Vagina (tissue), 2 donors: ENCODE measurements around the gene IER5. TPM values are rescaled to one million over a fixed set of nuclear protein-coding genes. Genes with fewer than 3 reads are reported as not detected.
"Not testable (repeated sequence)": the region's sequence is repeated elsewhere in the genome, so short reads cannot be mapped to it uniquely, and the experiment has no call there.

ENCODE experiments used
- DNase-seq, 2 donors: peaks; one replicate each; pipeline ENCODE4 v3.0.0-alpha.2; 2017; ENCODE audit errors: extremely low spot score in 2 of 2
- H3K27ac ChIP-seq: fragments of 200-600 bp; sonication (generic); one replicate; pipeline ENCODE4 v1.5.1; 2019
- H3K27me3 ChIP-seq: fragments of 200-600 bp; sonication (generic); one replicate; pipeline ENCODE4 v1.5.1; 2019
- H3K36me3 ChIP-seq, 2 donors: fragments of 200-600 bp; sonication (generic); one replicate each; pipeline ENCODE4 v1.5.1; 2017 to 2019
- H3K4me1 ChIP-seq: fragments of 200-600 bp; sonication (generic); one replicate; pipeline ENCODE4 v1.5.1; 2019
- H3K4me3 ChIP-seq, 2 donors: fragments of 200-600 bp; sonication (generic); 1 replicate in 1 of 2; 2 replicates in 1 of 2; pipeline ENCODE4 v1.5.1; 2016 to 2019
- H3K9me3 ChIP-seq: fragments of 200-600 bp; sonication (generic); one replicate; pipeline ENCODE4 v1.5.1; 2019
- CTCF ChIP-seq, 3 experiments: fragments of 450-650 bp in 2 of 3; fragments of 200-600 bp in 1 of 3; sonication (generic) in 1 of 3; IDR thresholded peaks; one replicate each; pipeline ENCODE4 v1.5.1; 2017 to 2019; ENCODE audit warnings: antibody characterized with exemption in 3 of 3, mild to moderate bottlenecking in 2 of 3, moderate library complexity in 2 of 3
- POLR2A ChIP-seq, 2 donors: fragments of 450-650 bp; IDR thresholded peaks; one replicate each; pipeline ENCODE4 v1.6.1; 2017; ENCODE audit warnings: antibody characterized with exemption in 2 of 2, mild to moderate bottlenecking in 2 of 2, moderate library complexity in 2 of 2
- POLR2AphosphoS5 ChIP-seq, 2 donors: sonication (generic); formaldehyde crosslinking; IDR thresholded peaks; one replicate each; pipeline ENCODE4 v1.9.0; 2017; ENCODE audit warnings: antibody characterized with exemption in 2 of 2, mild to moderate bottlenecking in 2 of 2, low read depth in 1 of 2; ENCODE audit not compliant: insufficient read depth in 1 of 2
- intact Hi-C: fragments of 100-400 bp; cut with DNase I; formaldehyde crosslinking; loops from one replicate; pipeline ENCODE4 v1.15.1; 2023
- total RNA-seq: library from RNA; depleted of rRNA; stranded (reverse); fragments of >200 nt; gene quantifications from one replicate; pipeline ENCODE4 v1.2.3, GENCODE V29; 2016

IER5 gene
- total RNA-seq, 1 donor from 2014 or later = 13.0 TPM

DNA sequence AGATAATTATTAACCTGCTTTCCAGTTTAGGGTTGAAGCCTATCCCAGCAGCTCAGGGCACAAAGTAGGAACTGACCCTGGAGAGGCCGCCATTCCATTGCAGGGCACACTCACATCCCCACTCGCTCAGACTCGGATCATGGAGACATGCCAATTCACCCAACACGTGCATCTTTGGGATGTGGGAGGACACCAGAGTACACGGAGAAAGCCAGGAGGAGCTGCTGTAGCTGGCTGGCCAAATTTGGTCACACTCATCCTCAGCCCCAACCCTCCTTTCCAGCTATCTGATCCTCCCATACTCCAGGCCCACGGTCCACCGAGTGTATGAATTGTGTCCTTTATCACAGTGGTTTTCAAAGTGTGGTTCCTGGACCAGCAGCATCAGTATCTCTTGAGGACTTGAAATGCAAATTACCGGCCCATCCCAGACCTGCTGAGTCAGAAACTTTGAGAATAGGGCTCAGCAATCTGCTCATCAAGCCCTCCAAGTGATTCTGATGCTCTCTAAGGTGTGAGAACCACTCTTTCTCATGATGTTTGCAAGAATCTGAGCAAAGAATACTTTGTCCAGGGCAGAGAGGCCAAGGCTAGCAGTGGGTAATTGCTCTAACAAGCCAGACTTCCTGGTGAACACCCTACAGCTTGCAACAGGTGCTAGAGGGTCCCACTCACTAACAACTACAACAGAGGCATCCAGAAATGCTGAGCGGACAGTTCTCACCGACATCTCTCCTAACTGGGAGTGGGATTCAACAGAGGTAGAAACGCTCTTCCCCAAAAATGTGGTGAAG lies 26.3 kb downstream of the IER5 start:
- no peak for TF ChIP-seq POLR2A (IDR thresholded peaks at IDR 0.05)
- no peak for TF ChIP-seq POLR2AphosphoS5 (IDR thresholded peaks at IDR 0.05; ENCODE audit: insufficient read depth in 1 of 2, low read depth in 1 of 2)
- no peak for TF ChIP-seq CTCF (IDR thresholded peaks at IDR 0.05)
- intact Hi-C loops = no loop called here
- no peaks in the 10 kb centered on the region for H3K36me3 ChIP-seq
- H3K27me3 ChIP-seq = no peaks in the 10 kb centered on the region
- no peaks in the 10 kb centered on the region for H3K9me3 ChIP-seq
- no peak overlapping the region for H3K4me3 ChIP-seq
- no peak for DNase-seq
- peaks cover 38% of the 10 kb centered on the region for H3K4me1 ChIP-seq
- no peak overlapping the region for H3K27ac ChIP-seq

DNA sequence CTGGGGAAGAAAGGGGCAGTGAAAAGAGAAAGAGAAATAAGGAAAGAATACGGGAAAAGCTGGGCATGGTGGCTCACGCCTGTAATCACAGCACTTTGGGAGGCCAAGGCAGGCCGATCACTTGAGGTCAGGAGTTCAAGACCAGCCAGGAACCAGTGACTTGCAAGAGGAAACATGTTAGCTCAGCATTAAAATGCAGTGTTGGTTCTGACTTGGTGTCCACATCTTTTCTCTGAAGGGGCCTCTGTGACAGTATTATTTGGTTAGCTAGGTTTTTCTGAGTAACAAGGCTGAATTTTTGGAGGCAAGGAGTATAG lies 26.8 kb downstream of the IER5 start:
- intact Hi-C loops = no loop called here
- no peaks in the 10 kb centered on the region for H3K36me3 ChIP-seq
- H3K27me3 ChIP-seq = no peaks in the 10 kb centered on the region
- no peak for TF ChIP-seq POLR2AphosphoS5 (IDR thresholded peaks at IDR 0.05; ENCODE audit: insufficient read depth in 1 of 2, low read depth in 1 of 2)
- H3K4me3 ChIP-seq = no peak overlapping the region
- H3K4me1 ChIP-seq = peaks cover 38% of the 10 kb centered on the region
- no peaks in the 10 kb centered on the region for H3K9me3 ChIP-seq
- no peak overlapping the region for H3K27ac ChIP-seq
- DNase-seq = no peak

DNA sequence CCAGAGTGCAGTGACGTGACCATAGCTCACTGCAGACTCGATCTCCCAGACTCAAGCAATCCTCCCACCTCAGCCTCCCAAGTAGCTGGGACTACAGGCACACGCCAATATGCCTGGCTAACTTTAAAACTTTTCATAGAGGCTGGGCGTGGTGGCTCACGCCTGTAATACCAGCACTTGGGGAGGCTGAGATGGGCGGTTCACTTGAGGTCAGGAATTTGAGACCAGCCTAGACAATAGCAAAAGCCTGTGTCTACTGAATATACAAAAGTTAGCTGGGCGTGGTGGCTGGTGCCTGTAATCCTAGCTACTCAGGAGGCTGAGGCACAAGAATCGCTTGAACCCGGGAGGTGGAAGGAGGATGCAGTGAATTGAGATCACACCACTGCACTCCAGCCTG lies 27.5 kb downstream of the IER5 start:
- DNase-seq, H3K9me3 ChIP-seq, intact Hi-C loops, H3K27me3 ChIP-seq, H3K36me3 ChIP-seq, H3K27ac ChIP-seq, H3K4me3 ChIP-seq: not testable (repeated sequence)
- H3K4me1 ChIP-seq = peaks cover 38% of the 10 kb centered on the region

DNA sequence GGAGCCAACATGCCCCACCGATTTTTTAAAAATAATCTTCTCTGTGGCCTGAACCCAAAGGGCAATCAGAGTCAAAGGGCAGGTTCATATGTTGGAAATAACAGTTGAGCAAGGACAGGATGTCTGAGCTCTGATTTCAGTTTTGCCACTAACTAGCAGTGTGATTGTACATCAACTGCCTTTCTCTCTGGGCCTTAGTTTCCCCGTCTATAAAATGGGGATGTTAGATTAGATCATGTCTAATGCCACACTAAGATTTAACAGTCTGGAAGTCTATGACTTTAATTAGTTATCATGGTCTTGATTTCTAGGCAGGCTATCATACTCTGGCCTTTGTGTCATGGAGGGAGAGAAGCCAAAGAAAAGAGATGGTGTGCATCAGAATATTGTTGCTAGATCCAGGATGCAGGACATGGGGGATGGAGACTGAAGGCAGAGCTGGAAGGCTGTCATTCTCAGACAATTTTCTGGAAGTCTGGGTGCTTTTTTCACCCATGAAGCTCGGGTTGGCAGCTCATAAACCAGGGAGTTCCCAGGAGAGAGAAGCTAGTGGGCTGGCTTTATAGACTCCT lies 28.4 kb downstream of the IER5 start:
- H3K27ac ChIP-seq = peak overlapping the region; percentile 35
- H3K36me3 ChIP-seq = no peaks in the 10 kb centered on the region
- DNase-seq = no peak
- no peak for TF ChIP-seq CTCF (IDR thresholded peaks at IDR 0.05)
- TF ChIP-seq POLR2A (IDR thresholded peaks at IDR 0.05) = no peak
- TF ChIP-seq POLR2AphosphoS5 (IDR thresholded peaks at IDR 0.05; ENCODE audit: insufficient read depth in 1 of 2, low read depth in 1 of 2) = no peak
- H3K27me3 ChIP-seq = no peaks in the 10 kb centered on the region
- H3K4me3 ChIP-seq = no peak overlapping the region
- H3K9me3 ChIP-seq = no peaks in the 10 kb centered on the region
- peaks cover 31% of the 10 kb centered on the region for H3K4me1 ChIP-seq
- intact Hi-C loops = no loop called here

- H3K36me3 ChIP-seq = no peaks in the 10 kb centered on the region
- intact Hi-C loops = no loop called here
- H3K9me3 ChIP-seq = no peaks in the 10 kb centered on the region
- peaks cover 22% of the 10 kb centered on the region for H3K4me1 ChIP-seq
- no peak overlapping the region for H3K4me3 ChIP-seq
- no peaks in the 10 kb centered on the region for H3K27me3 ChIP-seq
- no peak for DNase-seq
- peak overlapping the region; percentile 35 for H3K27ac ChIP-seq
- TF ChIP-seq CTCF (IDR thresholded peaks at IDR 0.05) (no peak), POLR2AphosphoS5 (IDR thresholded peaks at IDR 0.05; ENCODE audit: insufficient read depth in 1 of 2, low read depth in 1 of 2) (peak in 1 of 2 donors; percentile 38), POLR2A (IDR thresholded peaks at IDR 0.05) (no peak)
Observed at GRCh38 chr1:181117648-181118449, 29.3 kb downstream of the IER5 start.
